ENCODE data around the gene BLID. TPM values are rescaled to one million over a fixed set of nuclear protein-coding genes. Genes with fewer than 3 reads are reported as not detected.

BLID gene
- total RNA-seq, 1 experiment from 2014 or later = not detected

- Histone ChIP-seq H4K5ac (ENCODE audit: insufficient read length, low read depth, low read length) (no peak overlapping the region), H3K27ac (ENCODE audit: insufficient read length, low read depth, low read length) (no peak overlapping the region), H3K9me3 (ENCODE audit: control insufficient read depth, low read depth, low read length) (no peaks in the 10 kb centered on the region), H3K9ac (ENCODE audit: extremely low read depth, insufficient read length, low read length) (no peak overlapping the region), H3K4me2 (ENCODE audit: insufficient read depth, insufficient read length, low read length) (no peak overlapping the region), H2BK15ac (ENCODE audit: low read depth, low read length) (no peak overlapping the region), H2AFZ (ENCODE audit: low read length) (no peak overlapping the region), H3K79me1 (ENCODE audit: insufficient read depth, low read depth, low read length, poor library complexity, severe bottlenecking) (no peaks in the 10 kb centered on the region), H3K27me3 (ENCODE audit: insufficient read depth, low read length) (peaks cover 23% of the 10 kb centered on the region; the same call in 1 of the 2 replicates), H4K91ac (ENCODE audit: insufficient read length, low read depth, low read length) (no peak overlapping the region), H3T11ph (ENCODE audit: low read length) (no peak overlapping the region), H3K56ac (ENCODE audit: insufficient read length, low read depth, low read length) (no peak overlapping the region), H2BK5ac (ENCODE audit: insufficient read length, low read length) (no peak overlapping the region), H3K23me2 (ENCODE audit: insufficient read length, low read depth, low read length, poor library complexity, severe bottlenecking) (no peaks in the 10 kb centered on the region), H3K23ac (ENCODE audit: insufficient read length, low read depth, low read length) (no peak overlapping the region), H3K4me1 (ENCODE audit: insufficient read depth, low read length) (no peaks in the 10 kb centered on the region), H3K79me2 (ENCODE audit: insufficient read depth, low read length) (no peaks in the 10 kb centered on the region), H2BK12ac (ENCODE audit: insufficient read length, low read depth, low read length) (no peak overlapping the region), H3K4ac (ENCODE audit: low read depth, low read length) (no peak overlapping the region), H3K18ac (ENCODE audit: insufficient read length, low read depth, low read length) (no peak overlapping the region), H2AK5ac (ENCODE audit: insufficient read length, low read length) (no peak overlapping the region), H2BK120ac (ENCODE audit: low read depth, low read length, poor library complexity, severe bottlenecking) (no peak overlapping the region), H3K14ac (ENCODE audit: insufficient read depth, low read length) (no peak overlapping the region), H4K8ac (replicated peaks; ENCODE audit: insufficient read length, low read depth, low read length) (no peak overlapping the region), H4K20me1 (ENCODE audit: control insufficient read depth, insufficient read depth, insufficient read length) (no peaks in the 10 kb centered on the region), H2BK20ac (ENCODE audit: low read depth, low read length, poor library complexity, severe bottlenecking) (no peak overlapping the region)
- H3K36me3 Mint-ChIP-seq (ENCODE audit: insufficient read depth in 1 of 3, low read depth in 3 of 3) = no peaks in the 10 kb centered on the region
- TF ChIP-seq CTCF (conservative IDR thresholded peaks at IDR 0.05) = no peak
- no CpG with 5 or more reads among the region's 7 CpGs for WGBS (ENCODE audit: extremely low coverage, insufficient read length, low lambda C conversion rate)
- no peaks in the 10 kb centered on the region for H3K9me3 Mint-ChIP-seq
- DNase-seq = no peak
- no peak overlapping the region for H3K4me3 Mint-ChIP-seq
- peaks cover 2 to 12% of the 10 kb centered on the region in 2 experiments for H3K4me1 Mint-ChIP-seq
- peaks cover 84% of the 10 kb centered on the region for H3K27me3 Mint-ChIP-seq (ENCODE audit: low read depth)
- no peak overlapping the region for H3K27ac Mint-ChIP-seq
These were observed 25.7 kb upstream of the BLID start for GRCh38 chr11:122141725-122142124.
